A549 treated with Hydrocortisone at 1 μM for 4 hours (cell line): Measurements from ENCODE around the gene EHMT1. TPM values are rescaled to one million over a fixed set of nuclear protein-coding genes. Genes with fewer than 3 reads are reported as not detected.

ENCODE experiments used
- total RNA-seq: library from RNA; stranded (reverse); fragments of 200-300 nt; extraction: Qiagen RNA extraction; gene quantifications from 5 replicates; pipeline ENCODE4 v1.2.3, GENCODE V29; 2022

EHMT1 gene
- 37.8 to 50.0 TPM (median 44.5 TPM) in 5 replicates for total RNA-seq

DNA sequence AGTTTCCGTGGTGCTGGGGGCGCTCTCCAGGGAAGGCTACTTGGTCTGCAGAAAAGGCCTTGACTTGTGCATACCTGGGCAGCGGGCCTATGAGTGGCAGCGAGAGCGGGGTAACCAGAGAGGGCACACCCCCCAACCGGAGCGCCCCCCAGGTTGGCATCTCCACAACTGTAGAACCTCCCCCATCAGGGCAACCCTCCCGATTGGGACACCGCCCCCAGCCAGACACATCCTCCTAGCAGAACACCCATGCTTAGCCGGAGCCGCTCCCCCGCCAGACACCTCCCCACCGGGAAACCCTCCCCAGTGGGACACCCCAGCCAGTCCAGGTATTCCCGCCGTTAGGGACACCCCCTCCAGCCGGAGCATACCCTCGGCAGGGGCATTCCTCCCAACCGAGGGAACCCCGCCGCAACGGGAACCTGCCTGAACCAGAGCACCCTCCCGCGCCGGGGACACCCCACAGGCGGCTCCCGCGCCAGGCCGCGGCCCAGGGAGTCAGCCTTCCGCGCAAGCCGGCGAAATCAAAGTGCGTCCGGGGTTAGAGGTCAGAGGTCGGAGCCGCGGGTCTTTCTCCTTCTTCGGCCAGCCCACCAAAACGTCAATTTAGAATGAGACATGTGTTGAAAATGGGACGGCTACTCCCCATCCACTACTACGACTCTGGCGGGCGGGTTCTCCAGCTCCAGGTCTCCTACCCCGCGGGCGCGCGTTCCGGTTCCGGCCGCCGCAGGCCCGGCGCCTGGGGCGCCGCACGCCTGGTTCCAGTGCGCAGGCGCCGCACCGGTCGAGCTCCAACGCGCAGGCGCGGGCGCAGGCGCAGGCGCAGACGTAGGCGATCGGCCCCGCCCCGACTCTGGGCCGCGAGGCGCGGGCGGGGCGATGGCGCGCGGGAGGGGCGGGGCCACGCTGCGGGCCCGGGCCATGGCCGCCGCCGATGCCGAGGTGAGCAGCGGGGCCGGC, at the start of gene EHMT1:
Gene EHMT1 (plus strand): TSS at position 901 of the 963 bp plus-strand sequence. CDS start 24 bp downstream, at position 925.

GRCh38 chr9:137578518-137579258, 40.1 kb upstream of the EHMT1 start, which contains the start of gene DPH7:
Gene DPH7 (minus strand): TSS chr9:137578925. CDS start chr9:137578777, 148 bp downstream.

DNA sequence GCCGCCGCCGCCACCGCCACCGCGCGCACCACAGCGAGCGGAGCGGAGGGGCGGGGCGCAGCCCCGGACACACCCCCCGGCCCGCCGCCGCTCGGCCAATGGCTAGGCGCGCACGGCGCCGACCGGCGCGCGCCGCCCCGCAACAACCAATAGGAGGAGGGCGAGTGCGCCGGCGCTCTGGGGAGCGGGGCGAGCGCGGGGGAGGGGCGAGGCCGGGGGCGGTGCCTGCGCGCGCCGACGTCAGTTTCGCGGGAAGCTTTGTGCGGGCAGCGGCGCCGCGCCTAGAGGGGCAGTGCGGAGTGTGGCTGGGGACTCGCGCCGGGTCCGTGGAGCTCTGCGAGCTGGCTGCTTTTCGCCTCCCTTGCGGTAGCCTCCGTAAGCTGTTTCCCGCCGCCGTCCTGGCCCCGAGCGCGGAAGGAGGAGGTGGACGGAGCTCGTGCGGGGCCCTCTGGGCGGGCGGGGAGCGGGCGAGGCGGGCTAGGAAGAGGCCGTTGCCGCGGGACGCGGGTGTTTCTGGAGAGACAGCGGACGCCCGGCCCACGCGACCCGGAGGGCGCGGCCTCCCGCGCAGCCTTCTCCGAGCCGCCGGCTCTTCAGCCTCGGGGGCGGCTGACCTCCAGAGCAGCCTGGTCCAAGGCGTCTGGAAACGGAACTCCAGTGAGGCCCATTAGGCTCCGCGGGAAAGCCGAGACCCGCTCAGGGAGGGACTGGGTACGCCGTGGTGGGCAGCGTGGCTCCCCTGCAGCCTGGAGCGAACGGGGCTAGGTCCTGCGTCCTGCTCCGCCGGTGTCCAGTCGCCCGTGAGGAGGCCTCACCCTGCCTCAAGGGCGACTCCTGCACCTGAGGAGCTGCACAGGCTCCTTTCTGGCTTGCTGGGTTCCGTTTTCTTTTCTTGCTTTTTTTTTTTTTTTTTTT, 28.1 kb upstream of the EHMT1 start, which contains the start of gene ZMYND19:
Gene ZMYND19 (minus strand): TSS at position 44 of the 915 bp plus-strand sequence. CDS start 249 bp downstream, outside the sequence.

DNA sequence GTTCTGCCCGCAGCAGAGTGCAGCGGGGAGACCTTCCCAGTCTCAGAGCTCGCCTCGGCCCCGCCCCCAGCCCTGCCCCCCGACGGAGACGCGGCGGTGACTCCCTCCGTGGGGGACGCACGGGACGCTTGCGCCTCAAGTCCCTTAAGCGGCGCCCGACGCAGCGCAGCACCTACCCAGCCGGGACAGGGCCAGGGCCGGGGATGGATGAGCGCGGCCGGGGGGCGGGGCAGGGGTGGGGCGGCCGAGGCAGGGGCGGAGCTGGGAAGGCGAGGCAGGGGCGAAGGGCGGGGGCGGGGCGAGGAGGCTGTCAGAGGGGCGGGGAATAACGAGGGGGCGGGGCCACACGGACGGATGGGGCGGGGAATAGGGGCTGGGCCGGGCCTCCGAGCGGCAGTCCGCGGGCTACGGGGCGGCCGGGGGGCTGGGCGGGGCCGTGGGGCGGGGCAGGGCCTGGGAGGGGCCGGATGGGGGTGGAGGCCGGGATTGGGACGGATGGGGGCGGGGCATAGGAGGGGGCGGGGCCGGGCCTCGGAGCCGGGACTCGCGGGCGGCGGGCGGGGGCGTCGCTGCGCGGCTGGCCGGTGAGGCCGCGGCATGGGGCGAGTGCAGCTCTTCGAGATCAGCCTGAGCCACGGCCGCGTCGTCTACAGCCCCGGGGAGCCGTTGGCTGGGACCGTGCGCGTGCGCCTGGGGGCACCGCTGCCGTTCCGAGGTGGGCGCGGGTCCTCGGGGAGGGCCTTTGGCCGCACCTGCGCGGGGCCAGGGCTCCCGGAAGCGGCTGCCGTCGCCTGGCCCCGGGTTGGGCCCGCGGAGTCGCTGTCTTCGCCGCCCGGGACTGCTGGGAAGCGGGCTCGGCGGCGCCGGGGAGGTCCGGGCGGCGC, 13.4 kb upstream of the EHMT1 start, which contains the start of gene ARRDC1:
Gene ARRDC1 (plus strand): TSS at position 566 of the 884 bp plus-strand sequence. CDS start 32 bp downstream, at position 598.

GRCh38 chr9:137877506-137878122, 258.8 kb downstream of the EHMT1 start, which contains the start of gene CACNA1B:
Gene CACNA1B (plus strand): TSS chr9:137877782. CDS start chr9:137877934, 152 bp downstream.

Other genes with a start within 250 kb of the EHMT1 start
- gene EXD3, start 195.8 kb upstream of the EHMT1 start, total RNA-seq = 4.4 to 6.8 TPM (median 6.5 TPM) in 5 replicates
- 0.79 to 1.8 TPM (median 1.7 TPM) in 5 replicates for gene NOXA1, start 195.6 kb upstream of the EHMT1 start, total RNA-seq
- 0.09 to 0.24 TPM (median 0.14 TPM) in 5 replicates for gene ENTPD8, start 177.6 kb upstream of the EHMT1 start, total RNA-seq
- gene NSMF, start 159.7 kb upstream of the EHMT1 start, total RNA-seq = 33.9 to 42.1 TPM (median 40.2 TPM) in 5 replicates
- gene PNPLA7, start 68.6 kb upstream of the EHMT1 start, total RNA-seq = 0.54 to 0.80 TPM (median 0.71 TPM) in 5 replicates
- 39.3 to 97.7 TPM (median 86.3 TPM) in 5 replicates for gene MRPL41, start 67.1 kb upstream of the EHMT1 start, total RNA-seq
- gene DPH7, start 40.1 kb upstream of the EHMT1 start, total RNA-seq = 28.0 to 30.3 TPM (median 29.0 TPM) in 5 replicates
- 43.0 to 64.5 TPM (median 56.9 TPM) in 5 replicates for gene ZMYND19, start 28.5 kb upstream of the EHMT1 start, total RNA-seq
- gene ARRDC1, start 13.3 kb upstream of the EHMT1 start, total RNA-seq = 54.2 to 66.1 TPM (median 61.1 TPM) in 5 replicates